RWPE2 (cell line): Measurements from ENCODE around the gene MAPK1.

Experiments
- ATAC-seq: fragments of 200-7000 bp; cut with Tn5 transposase; 3 replicates; pipeline ENCODE4 v1.9.1; 2021; ENCODE audit warnings: low read depth
- DNase-seq: peaks from one replicate; pipeline ENCODE4 v3.0.0-alpha.2; 2020; ENCODE audit warnings: low spot score
- H3K27ac ChIP-seq: fragments of 450-650 bp; 2 replicates; pipeline ENCODE4 v1.5.1; 2017; ENCODE audit warnings: mild to moderate bottlenecking; ENCODE audit not compliant: poor library complexity, severe bottlenecking
- H3K27me3 ChIP-seq: fragments of 250-450 bp; sonication (Bioruptor Pico); 2 replicates; pipeline ENCODE4 v1.5.1; 2021; ENCODE audit warnings: mild to moderate bottlenecking, moderate library complexity; ENCODE audit not compliant: insufficient read depth, poor library complexity, severe bottlenecking
- H3K36me3 ChIP-seq: fragments of 250-450 bp; sonication (Bioruptor Pico); 2 replicates; pipeline ENCODE4 v1.5.1; 2020; ENCODE audit warnings: low read depth, mild to moderate bottlenecking, moderate library complexity
- H3K4me1 ChIP-seq: fragments of 250-450 bp; sonication (Bioruptor Pico); 2 replicates; pipeline ENCODE4 v1.5.1; 2021; ENCODE audit warnings: mild to moderate bottlenecking, moderate library complexity; ENCODE audit not compliant: insufficient read depth, poor library complexity, severe bottlenecking
- H3K4me3 ChIP-seq: fragments of 250-450 bp; sonication (Bioruptor Pico); 2 replicates; pipeline ENCODE4 v1.5.1; 2021; ENCODE audit warnings: mild to moderate bottlenecking, moderate library complexity; ENCODE audit not compliant: severe bottlenecking
- H3K9me3 ChIP-seq: fragments of 250-450 bp; sonication (Bioruptor Pico); 2 replicates; pipeline ENCODE4 v1.5.1; 2021; ENCODE audit warnings: mild to moderate bottlenecking, moderate library complexity; ENCODE audit not compliant: severe bottlenecking
- TF ChIP-seq, protein P1 (sequence below): fragments of 450-650 bp; IDR thresholded peaks from one replicate; pipeline ENCODE4 v1.5.1; 2017; ENCODE audit warnings: mild to moderate bottlenecking, moderate library complexity; ENCODE audit not compliant: poor library complexity, severe bottlenecking

MAPK1 gene

DNA sequence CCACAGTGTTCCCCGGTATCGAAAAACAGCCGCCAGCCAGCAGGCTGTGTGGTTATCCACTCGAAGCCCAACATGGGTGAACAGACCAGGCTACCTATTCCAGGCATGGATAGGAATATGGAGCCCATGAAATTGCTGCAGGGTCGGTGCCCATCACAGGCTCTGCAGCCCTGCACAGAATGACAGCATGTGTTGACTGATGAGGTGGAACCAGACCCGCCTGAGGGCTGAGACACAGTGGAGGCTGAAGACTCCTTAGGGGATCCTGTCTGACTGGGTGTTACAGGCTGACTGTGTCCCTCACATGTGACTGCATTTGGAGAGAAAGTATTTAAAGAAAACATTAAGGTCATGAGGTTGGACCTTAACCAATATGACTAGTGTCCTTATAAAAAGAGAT, 125.7 kb downstream of the MAPK1 start:
- H3K4me1 ChIP-seq = no peaks in the 10 kb centered on the region
- peaks cover 2% of the 10 kb centered on the region for H3K9me3 ChIP-seq
- no peaks in the 10 kb centered on the region for H3K36me3 ChIP-seq
- DNase-seq (no peak), ATAC-seq (no peak)
- H3K27ac ChIP-seq = no peak overlapping the region
- H3K4me3 ChIP-seq = no peak overlapping the region
- H3K27me3 ChIP-seq = no peaks in the 10 kb centered on the region
- TF ChIP-seq, protein P1, sequence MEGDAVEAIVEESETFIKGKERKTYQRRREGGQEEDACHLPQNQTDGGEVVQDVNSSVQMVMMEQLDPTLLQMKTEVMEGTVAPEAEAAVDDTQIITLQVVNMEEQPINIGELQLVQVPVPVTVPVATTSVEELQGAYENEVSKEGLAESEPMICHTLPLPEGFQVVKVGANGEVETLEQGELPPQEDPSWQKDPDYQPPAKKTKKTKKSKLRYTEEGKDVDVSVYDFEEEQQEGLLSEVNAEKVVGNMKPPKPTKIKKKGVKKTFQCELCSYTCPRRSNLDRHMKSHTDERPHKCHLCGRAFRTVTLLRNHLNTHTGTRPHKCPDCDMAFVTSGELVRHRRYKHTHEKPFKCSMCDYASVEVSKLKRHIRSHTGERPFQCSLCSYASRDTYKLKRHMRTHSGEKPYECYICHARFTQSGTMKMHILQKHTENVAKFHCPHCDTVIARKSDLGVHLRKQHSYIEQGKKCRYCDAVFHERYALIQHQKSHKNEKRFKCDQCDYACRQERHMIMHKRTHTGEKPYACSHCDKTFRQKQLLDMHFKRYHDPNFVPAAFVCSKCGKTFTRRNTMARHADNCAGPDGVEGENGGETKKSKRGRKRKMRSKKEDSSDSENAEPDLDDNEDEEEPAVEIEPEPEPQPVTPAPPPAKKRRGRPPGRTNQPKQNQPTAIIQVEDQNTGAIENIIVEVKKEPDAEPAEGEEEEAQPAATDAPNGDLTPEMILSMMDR = no peak

DNA sequence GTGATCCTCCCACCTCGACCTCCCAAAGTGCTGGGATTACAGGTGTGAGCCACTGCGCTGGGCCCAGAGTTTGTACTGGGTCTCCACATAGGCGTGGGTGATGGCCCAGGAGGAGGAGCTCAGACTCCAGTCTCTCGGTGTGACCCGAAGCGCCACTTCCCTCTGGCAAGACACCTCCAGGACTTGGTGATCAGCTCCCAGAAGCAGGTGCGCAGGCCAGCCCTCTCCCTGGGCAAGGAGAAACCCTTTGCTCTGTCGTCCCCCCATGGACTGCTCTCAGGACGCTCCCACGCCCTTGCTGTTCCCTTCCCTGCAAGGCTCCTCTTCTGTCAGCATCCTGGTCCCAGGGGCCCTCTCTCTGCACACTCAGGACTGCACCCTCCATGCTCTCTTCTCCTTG, 126.4 kb downstream of the MAPK1 start:
- TF ChIP-seq, protein P1 = no peak
- Histone ChIP-seq H3K4me1 (no peaks in the 10 kb centered on the region), H3K27me3 (no peaks in the 10 kb centered on the region), H3K4me3 (no peak overlapping the region), H3K36me3 (no peaks in the 10 kb centered on the region), H3K27ac (no peak overlapping the region), H3K9me3 (peaks cover 2% of the 10 kb centered on the region)
- DNase-seq (no peak), ATAC-seq (no peak)

DNA sequence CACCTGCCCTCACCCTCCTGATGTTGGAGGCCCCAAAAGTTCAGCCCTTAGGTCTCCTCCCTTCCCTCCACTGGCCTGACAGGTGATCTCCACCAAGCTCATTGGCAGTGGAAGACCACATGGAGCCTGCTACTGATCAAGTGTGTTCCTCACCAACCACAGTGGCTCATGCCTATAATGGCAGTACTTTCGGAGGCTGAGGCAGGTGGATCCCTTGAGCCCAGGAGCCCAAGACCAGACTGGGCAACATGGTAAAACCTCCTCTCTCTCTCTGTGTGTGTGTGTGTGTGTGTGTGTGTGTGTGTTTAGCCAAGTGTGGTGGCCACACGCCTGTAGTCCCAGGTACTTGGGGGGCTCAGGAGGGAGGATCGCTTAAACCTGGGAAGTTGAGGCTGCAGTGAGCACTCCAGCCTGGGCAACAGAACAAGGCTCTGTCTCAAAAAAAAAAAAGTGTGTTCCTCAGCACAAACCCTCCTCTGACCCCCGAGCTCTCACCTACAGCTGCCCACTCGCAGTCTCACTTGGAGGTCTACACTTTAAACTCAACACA, 127.5 kb downstream of the MAPK1 start:
- DNase-seq (no peak), ATAC-seq (no peak)
- H3K36me3 ChIP-seq = no peaks in the 10 kb centered on the region
- no peak overlapping the region for H3K4me3 ChIP-seq
- H3K27me3 ChIP-seq = no peaks in the 10 kb centered on the region
- no peaks in the 10 kb centered on the region for H3K4me1 ChIP-seq
- TF ChIP-seq, protein P1 = no peak
- H3K27ac ChIP-seq = no peak overlapping the region
- peaks cover 2% of the 10 kb centered on the region for H3K9me3 ChIP-seq

DNA sequence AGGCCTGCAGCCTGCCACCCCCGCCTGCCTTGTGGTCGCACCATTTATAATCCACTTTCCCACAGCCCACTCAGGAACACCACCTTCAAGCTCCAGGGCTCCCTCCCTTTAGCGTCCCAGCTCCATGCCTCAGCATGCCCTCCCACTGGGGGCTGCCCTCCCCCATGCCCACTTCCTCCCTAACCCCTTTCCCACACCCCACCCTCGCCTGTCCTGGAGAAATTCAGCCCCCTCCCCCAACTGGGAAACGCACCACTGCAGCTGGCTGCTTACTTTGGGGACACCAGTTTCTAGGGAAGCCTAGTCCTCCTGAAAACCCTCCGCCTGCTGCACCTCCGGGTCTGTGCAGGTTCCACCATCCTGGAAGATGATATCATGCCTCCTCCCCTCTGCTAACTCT, 128.5 kb downstream of the MAPK1 start:
- H3K4me1 ChIP-seq = peaks cover 5% of the 10 kb centered on the region
- no peaks in the 10 kb centered on the region for H3K36me3 ChIP-seq
- no peak for ATAC-seq
- H3K27me3 ChIP-seq = no peaks in the 10 kb centered on the region
- DNase-seq = no peak
- no peak overlapping the region for H3K4me3 ChIP-seq
- H3K27ac ChIP-seq = no peak overlapping the region
- H3K9me3 ChIP-seq = peaks cover 2% of the 10 kb centered on the region
- TF ChIP-seq, protein P1 = no peak

DNA sequence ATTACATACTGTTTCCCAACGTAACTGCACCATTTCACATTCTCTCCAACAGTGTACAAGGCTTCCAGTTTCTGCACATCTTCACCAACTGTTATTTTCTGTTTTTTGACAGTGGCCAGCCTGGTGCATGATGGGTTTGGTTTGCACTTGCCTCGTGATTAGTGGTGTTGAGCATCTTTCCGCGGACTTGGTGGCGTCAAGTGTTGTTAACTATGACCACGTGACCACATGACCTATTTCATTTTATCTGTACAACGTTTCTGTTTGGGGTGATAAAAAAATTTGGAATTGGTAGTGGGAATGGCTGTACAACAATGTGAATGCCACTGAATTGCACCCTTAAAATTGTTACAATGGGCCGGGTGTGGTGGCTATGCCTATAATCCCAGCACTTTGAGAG, 129.4 kb downstream of the MAPK1 start:
- Histone ChIP-seq H3K4me3 (no peak overlapping the region), H3K9me3 (peaks cover 2% of the 10 kb centered on the region), H3K4me1 (peaks cover 5% of the 10 kb centered on the region), H3K27me3 (no peaks in the 10 kb centered on the region), H3K27ac (no peak overlapping the region), H3K36me3 (no peaks in the 10 kb centered on the region)
- TF ChIP-seq, protein P1 = no peak
- DNase-seq = no peak
- no peak for ATAC-seq
